GM19238 (cell line): ENCODE measurements around the gene LRRC8A.
A peak's percentile ranks its signal among the peaks of the same experiment; 100 is the strongest.
"Not testable (repeated sequence)": the region's sequence is repeated elsewhere in the genome, so short reads cannot be mapped to it uniquely, and the experiment has no call there.

Experiments
- DNase-seq: peaks from one replicate; pipeline ENCODE4 v3.0.0; 2011; ENCODE audit warnings: low spot score; ENCODE audit not compliant: insufficient read length

Gene LRRC8A

DNA sequence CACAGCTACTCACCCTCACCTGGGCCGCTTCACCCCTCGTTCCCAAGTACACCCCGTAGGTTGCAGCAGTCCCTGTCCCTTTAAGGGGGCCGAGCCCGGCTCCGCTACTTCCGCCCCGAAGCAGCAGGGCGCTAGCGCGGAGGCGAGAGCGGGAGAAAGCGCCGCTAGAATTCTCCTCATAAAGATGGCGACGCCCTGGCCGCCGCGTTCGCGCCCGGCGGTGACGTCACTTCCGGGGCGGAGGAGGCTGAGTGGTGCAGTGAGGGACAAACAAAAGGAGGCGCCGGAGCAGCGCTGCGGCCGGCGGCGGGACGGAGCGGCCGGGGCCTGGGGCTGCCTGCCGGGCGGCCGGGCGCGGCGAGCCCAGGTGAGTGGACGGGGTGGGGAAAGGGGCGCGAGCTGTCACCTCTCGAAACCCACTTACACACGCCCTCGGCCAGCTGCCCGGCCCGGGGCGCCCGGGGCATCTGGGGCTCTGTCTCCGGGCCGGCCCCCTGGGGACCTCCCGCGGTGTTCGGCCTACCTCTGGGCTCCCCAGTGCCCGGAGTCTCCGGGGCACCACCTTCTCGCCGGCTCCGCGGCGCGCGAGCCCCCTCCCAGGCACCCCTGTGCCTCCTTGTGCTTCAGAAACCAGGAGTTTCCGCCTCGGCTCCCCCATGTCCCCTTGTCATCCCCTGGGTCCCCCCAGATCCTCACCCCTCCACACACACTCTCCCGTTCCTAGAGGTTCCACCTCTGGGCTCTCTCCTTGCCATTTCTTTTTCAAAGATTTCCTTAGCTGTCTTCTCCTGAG lies at the start of gene LRRC8A, which contains the start of gene KYAT1:
LRRC8A (plus strand) TSS at position 250 of the 793 bp plus-strand sequence. CDS start 25,032 bp downstream, outside the sequence.
KYAT1 (minus strand) TSS at position 67 of the 793 bp plus-strand sequence. CDS start 36,545 bp downstream, outside the sequence.
- peak; percentile 97 for DNase-seq

DNA sequence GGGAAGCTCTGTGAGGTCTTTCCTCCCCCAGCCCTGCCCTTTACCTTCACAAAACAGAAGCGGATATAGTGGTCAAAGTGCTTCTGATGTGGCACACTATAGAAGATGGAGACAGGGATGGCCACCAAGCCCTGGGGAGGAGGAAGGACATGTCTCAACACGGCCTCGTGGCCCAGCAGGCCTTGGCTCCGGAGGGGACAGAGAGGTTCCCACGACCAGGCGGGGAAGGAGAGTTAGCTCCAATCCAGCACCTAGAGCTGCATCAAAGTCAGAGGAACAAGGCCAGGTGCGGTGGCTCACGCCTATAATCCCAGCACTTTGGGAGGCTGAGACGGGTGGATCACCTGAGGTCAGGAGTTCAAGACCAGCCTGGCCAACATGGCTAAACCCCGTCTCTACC lies 48.2 kb upstream of the LRRC8A start:
- DNase-seq, result no peak

DNA sequence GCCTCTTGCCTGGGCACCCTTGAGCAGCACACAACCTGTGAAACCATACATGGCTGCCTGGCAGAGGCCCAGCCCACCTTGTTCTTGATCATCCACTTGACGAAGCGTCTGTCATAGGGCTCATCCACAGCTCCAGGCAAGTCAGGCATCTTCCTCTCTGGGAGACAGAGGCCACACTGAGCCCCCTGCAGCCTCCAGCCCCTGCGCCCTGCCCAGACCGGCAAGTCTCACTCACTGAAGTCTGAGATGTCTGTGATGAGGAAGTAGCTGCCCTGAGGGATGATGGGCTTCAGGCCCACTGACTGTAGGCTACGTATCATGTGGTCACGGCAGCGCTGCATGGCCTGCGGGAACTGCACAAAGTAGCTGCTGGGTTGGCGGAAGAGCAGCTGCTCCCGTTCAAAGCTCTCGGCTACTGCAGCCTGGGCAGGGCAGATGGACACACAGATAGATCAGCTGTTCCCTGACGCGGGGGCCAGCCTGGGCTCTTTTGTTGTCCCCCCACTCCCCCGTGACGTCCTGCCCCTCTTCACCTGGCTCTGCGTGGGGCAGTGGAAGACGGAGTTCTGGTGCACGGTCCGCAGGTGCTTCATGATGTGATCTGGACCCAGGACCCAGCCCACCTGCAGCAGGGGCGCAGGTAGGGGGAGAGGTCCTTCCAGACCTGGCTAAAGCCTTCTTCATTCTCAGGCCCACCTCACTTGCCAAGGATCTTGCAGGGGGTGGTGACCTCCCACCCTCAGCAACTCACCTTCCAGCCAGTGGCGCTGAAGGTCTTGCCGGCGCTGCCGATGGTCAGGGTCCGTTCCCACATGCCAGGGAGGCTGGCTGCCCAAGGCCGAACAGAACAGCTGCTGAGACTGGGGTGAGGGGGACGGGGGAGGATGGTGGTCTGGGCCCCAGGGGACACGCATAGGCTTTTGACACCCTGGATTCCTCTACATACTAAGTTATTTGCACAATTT lies 46.4 kb upstream of the LRRC8A start:
- DNase-seq, result no peak

DNA sequence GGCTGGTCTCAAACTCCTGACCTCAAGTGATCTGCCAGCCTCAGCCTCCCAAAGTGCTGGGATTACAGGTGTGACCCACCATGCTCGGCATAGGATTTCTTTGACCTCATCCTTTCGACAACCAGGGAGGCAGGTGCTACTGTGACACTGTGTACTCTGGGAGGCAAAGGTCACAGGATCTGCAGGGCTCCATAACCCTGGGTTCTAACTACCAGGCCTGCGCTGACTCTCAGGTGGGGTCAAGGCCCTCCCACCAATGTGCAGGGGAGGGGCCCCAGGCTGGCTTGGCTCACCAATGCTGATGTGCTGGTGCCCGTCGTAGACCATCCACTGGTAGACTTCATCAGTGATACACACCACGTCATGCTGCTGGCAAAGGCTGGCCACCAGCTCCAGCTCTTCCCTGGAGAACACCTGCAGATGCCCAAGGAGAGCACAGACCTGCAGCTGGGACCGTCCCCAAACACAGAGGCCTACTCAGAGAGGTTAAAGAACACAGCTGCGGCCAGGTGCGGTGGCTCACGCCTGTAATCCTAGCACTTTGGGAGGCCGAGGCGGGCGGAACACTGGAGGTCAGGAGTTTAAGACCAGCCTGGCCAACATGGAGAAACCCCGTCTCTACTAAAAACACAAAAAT lies 45.3 kb upstream of the LRRC8A start:
- DNase-seq, result no peak

DNA sequence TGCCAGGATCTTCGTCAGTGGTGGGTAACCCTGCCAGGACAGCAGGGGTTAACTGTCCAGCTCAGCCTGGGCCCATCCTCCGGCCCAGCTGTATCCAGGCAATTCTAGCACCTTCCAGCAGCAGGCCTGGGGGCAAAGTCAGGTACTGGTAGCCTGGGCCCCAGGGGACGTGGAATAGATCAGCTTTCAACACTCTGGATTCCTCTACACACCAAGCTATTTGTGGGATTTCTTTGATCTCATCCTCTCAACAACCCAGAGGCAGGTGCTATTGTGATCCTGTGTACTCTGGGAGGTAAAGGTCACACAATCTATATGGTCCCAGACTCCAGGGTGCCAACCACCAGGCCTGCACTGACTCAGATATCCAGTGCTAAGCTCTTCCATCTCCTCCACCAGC lies 43.6 kb upstream of the LRRC8A start:
- DNase-seq, result no peak

DNA sequence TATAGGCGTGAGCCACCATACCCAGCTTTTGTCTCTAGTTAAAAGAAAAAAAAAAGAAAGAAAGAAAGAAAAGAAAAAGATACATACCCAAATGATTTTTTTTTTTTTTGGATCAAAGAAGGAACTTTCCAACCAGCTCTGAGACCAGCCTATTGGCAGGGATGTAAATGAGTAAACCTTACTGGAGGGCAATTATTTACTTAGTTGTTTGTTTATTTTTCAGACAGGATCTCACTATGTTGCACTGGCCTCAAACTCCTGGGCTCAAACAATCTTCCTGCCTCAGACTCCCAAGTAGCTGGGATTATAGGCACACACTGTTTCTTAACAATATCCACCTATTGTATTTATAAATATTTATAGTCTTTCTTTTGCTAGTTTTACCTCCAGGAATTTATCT lies 41.4 kb upstream of the LRRC8A start:
- DNase-seq, result no peak

DNA sequence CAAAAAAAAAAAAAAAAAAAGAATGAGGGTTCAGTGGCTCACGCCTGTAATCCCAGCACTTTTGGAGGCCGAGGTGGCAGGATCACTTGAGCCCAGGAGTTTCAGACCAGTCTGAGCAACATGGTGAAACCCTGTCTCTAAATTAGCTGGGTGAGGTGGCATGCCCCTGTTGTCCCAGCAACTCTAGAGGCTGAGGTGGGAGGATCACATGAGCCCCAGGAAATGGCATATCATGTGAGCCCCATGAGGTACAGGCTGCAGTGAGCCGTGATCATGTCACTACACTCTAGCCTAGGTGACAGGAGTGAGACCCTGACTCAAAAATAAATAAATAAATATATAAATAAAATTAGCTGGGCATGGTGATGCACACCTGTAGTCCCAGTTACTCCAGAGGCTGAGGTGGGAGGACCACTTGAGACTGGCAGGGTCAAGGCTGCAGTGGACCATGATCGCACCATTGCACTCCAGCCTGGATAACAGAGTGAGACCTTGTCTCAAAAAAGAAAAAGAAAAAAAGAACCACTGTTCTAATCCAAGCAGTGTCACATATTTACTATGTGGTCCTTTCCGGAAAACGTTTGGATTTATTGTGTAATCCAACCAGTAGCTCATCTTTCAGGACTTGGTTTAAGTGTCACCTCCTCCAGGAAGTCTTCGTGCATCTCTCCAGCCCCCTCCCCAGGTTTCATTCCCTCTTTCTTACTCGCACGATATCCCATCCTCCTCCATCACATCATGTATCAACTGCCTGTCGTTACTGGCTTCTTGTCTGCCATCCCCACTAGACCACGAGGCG lies 40.0 kb upstream of the LRRC8A start:
- no peak for DNase-seq

DNA sequence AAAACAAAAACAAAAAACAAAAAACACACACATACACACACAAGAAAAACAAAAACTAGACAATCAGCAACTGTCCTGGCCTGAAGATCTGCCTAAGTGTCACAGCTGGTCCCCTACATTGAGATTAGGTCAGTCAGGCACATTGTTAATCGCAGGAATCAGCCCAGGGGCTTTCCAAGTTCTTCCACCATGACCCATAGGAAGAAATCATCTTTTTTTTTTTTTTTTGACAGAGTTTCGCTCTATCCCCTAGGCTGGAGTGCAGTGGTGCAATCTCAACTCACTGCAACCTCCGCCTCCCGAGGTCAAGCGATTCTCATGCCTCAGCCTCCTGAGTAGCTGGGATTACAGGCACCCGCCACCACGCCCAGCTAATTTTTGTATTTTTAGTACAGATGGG lies 38.8 kb upstream of the LRRC8A start:
- DNase-seq, result not testable (repeated sequence)

DNA sequence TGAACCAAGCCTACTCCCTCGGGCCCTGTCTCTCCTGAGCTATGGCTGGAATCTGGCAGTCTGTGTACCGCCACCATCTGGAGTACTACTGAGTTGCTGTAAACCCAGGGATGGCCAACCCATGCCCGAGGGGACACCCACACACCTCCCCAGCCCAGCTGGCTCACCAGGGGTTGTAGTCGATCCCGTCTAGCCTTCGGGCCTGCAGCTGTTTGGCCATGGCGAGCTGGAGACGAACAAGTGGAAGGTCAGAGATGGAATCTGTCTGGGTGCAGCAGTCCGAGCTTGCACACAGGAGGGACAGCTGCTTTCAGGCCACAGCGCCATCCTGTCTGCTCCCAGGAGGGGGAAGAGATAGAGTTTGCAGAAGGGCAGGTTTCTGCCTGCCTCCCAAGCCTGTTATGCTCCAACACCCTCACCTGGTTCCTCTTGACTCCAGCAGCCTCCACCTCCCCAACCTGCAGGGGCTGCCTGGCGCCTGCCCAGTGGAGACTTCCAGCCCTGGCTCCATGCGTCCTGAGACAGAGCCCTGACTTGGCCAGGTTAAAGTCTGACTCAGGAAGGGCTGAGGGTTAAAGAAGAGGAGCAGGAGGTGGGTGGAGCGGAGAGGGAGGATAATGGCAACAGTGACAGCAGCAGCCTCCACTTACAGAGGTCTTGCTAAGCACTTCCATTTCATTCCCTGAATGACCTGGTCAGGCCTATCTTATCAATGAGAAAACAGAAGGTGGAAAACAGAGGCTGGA lies 36.6 kb upstream of the LRRC8A start:
- no peak for DNase-seq

DNA sequence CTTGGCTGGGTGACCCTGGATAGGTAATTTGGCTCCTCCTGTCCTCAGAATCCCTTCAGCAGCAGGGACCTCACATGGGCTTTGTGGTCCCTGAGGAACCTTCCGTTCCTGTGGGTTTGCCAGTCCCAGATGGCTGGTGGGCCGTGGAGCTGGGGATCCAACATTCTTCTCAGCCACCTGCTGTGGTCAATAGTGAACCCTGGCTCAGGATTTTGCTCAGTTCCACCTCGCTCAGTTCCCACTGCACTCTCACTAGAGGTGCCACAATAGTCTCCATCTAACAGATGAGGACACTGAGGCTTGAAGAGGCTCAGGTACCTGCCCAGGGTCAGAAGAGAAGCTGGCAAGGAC lies 35.3 kb upstream of the LRRC8A start:
- no peak for DNase-seq

DNA sequence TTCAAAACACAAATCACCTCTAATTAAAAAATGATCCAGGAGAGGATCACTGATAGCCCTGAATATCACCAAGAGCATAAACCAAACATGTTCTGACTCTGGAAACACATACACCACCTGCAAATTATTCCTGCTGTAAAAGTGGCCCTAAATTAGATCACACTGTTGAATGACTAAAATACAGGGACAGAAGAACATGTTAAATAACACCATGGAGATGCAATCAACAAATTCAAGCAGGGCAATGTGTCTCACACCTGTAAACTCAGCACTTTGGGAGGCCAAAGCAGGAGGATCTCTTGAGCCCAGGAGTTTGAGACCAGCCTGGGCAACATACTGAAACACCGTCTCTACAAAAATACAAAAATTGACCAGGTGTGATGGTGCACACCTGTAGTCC lies 34.1 kb upstream of the LRRC8A start:
- DNase-seq, result no peak

DNA sequence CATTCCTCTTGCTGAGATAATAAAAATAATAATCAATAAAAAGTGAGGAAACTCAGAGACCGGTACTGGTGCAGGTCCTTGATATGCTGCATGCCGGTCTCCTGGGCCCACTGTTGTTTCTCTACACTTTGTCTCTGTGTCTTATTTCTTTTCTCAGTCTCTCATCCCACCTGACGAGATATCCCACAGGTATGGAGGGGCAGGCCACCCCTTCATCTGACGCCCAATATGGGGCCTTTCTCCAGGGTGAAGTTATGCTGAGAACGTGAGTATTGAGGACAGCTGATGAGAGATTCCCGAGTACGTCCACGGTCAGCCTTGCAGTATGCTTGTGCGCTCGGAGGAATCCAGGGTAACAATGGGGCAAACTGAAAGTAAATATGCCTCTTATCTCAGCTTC lies 30.9 kb upstream of the LRRC8A start:
- not testable (repeated sequence) for DNase-seq

DNA sequence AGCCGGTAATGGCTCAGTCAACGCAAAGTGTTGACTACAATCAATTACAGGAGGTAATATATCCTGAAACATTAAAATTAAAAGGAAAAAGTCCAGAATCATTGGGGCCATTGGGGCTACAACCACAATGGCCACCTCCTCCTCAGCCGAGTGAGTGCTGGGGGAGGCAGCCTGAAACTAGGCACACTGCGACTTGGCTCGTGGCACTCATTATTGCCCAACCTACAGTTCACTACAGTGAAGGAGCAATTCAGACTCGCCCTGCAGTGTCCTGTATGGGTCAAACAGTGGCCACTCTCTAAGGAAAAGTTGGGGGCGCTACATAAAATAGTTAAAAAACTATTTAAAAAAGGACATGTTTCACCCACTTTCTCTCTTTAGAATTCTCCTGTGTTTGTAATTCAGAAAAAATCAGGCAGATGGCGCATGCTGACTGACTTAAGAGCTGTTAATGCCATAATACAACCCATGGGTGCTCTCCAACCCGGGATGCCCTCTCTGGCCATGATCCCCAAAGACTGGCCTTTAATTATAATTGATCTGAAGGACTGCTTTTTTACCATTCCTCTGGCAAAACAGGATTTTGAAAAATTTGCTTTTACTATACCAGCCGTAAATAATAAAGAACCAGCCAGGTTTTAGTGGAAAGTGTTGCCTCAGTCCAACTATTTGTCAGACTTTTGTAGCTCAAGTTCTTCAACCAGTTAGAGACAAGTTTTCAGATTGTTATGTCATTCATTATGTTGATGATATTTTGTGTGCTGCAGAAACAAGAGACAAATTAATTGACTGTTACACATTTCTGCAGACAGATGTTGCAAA lies 29.9 kb upstream of the LRRC8A start:
- DNase-seq, result not testable (repeated sequence)

DNA sequence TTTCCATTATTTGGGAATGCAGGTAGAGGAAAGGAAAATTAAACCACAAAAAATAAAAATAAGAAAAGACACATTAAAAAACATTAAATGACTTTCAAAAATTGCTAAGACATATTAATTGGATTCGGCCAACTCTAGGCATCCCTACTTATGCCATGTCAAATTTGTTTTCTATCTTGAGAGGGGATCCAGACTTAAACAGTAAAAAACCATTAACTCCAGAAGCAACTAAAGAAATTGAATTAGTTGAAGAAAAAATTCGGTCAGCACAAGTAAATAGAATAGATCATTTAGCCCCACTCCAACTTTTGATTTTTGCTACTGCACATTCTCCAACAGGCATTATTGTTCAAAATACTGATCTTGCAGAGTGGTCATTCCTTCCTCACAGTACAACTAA lies 29.3 kb upstream of the LRRC8A start:
- not testable (repeated sequence) for DNase-seq

DNA sequence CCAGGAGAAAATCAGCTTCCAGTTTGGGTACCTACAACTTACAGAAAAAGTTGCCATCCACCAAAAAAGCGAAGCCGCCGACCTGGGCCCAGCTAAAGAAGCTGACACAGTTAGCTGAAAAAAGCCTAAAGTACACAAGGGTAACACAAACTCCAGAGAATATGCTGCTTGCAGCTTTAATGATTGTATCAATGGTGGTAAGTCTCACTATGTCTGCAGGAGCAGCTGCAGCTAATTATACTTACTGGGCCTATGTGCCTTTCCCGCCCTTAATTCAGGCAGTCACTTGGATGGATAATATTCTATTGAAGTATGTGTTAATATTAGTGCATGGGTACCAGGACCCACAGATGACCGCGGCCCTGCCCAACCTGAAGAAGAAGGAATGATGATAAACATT lies 27.5 kb upstream of the LRRC8A start:
- DNase-seq, result not testable (repeated sequence)

DNA sequence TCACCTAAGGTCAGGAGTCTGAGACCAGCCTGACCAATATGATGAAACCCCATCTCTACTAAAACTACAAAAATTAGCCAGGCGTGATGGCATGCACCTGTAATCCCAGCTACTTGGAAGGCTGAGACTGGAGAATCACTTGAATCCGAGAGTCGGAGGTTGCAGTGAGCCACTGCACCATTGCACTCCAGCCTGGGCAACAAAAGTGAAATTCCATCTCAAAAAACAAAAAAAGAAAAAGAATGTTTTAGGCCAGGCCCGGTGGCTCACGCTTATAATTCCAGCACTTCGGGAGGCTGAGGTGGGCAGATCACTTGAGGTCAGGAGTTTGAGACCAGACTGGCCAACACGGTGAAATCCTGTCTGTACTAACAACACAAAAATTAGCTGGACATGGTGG lies 23.5 kb upstream of the LRRC8A start:
- not testable (repeated sequence) for DNase-seq

DNA sequence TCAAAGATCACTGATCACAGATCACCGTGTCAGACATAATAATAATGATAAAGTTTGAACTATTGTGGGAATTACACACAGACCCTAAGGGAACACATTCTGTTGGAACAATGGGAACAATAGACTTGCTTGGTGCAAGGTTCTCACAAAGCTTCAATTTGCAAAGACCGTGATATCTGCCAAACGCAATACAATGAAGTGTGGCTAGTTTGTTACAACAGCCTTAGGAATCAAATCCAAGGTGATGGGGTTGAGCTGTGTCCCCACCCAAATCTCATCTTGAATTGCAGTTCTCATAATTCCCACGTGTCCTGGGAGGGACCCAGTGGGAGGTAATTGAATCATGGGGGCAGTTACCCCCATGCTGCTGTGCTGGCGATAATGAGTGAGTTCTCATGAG lies 21.0 kb upstream of the LRRC8A start:
- no peak for DNase-seq

DNA sequence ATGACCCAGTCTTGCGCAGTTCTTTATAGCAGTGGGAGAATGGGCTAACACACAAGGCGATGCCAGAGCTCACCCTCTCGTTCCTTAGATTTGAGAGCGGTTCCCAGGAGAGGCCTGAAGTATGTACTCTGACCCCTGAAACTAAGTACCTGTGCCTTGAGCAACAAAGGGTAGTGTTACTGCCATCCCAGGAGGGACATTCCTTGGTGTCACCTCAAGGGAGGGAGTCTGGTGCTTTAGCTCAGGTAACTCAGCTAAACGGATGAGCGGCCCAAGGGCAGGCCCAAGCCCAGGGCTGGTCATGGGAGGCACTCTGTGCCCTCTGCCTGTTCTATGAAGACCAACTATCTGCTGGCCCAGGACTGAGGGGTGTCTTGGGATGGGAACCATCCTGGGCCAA lies 20.4 kb upstream of the LRRC8A start:
- DNase-seq, result no peak

DNA sequence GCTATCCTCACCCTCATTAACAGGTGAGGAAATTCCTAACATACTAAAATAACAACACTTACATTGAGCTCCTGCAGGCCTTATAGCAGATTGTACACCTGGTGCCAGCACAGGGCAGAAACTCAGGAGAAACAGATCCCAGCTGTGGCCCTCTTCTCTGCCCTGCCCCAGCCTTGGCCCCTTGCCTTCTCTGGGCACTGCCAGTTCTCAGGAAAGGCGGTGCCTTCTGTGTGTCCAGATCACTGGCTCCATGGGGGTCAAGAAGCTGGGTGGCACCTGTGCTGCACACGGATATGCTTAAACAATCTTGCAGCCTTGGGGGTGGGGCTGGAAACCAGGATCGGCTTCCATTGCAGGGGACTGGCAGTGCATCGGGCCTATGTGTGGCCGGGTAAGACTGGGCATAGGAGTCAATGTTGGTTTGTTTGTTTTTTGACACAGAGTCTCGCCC lies 19.5 kb upstream of the LRRC8A start:
- DNase-seq, result no peak
